Stimulated activated CD8-positive, alpha-beta memory T cell treated with anti-CD3 and anti-CD28 coated beads, Interleukin-15, amount 100 ng/mL, for 4 hours (primary cell): ENCODE results near the gene CA5A.
"Not testable (repeated sequence)": the region's sequence is repeated elsewhere in the genome, so short reads cannot be mapped to it uniquely, and the experiment has no call there.

ENCODE experiments used
- DNase-seq, 2 donors: peaks; one replicate each; pipeline ENCODE4 v3.0.0-alpha.2; 2020; ENCODE audit warnings: low read depth in 2 of 2

Gene CA5A

GRCh38 chr16:87896176-87896890, 40.0 kb downstream of the CA5A start:
- not testable (repeated sequence) for DNase-seq

GRCh38 chr16:87895641-87896141, 40.6 kb downstream of the CA5A start:
- peak; percentile 63 to 82 for DNase-seq

- not testable (repeated sequence) for DNase-seq
These were observed 42.3 kb downstream of the CA5A start for GRCh38 chr16:87894005-87894404.

- DNase-seq: no peak
These were observed 44.6 kb downstream of the CA5A start for GRCh38 chr16:87891764-87892163.

GRCh38 chr16:87889762-87890161, 46.6 kb downstream of the CA5A start:
- not testable (repeated sequence) for DNase-seq

GRCh38 chr16:87888346-87888745, 48.0 kb downstream of the CA5A start:
- not testable (repeated sequence) for DNase-seq

GRCh38 chr16:87887931-87888330, 48.4 kb downstream of the CA5A start:
- DNase-seq: not testable (repeated sequence)

GRCh38 chr16:87885371-87885967, 50.9 kb downstream of the CA5A start:
- not testable (repeated sequence) for DNase-seq

- DNase-seq: no peak
These were observed 53.8 kb downstream of the CA5A start for GRCh38 chr16:87882436-87883019.

GRCh38 chr16:87881324-87882200, 54.8 kb downstream of the CA5A start:
- DNase-seq: no peak

GRCh38 chr16:87880117-87880696, 56.1 kb downstream of the CA5A start:
- DNase-seq: no peak

GRCh38 chr16:87879411-87880013, 56.8 kb downstream of the CA5A start:
- not testable (repeated sequence) for DNase-seq

GRCh38 chr16:87878704-87879103, 57.6 kb downstream of the CA5A start:
- no peak for DNase-seq

- DNase-seq: no peak
These were observed 58.3 kb downstream of the CA5A start for GRCh38 chr16:87877942-87878507.

GRCh38 chr16:87874639-87875427, 61.5 kb downstream of the CA5A start:
- peak; percentile 68 to 82 for DNase-seq

GRCh38 chr16:87870418-87871291, 65.7 kb downstream of the CA5A start:
- not testable (repeated sequence) for DNase-seq

GRCh38 chr16:87869879-87870417, 66.4 kb downstream of the CA5A start:
- not testable (repeated sequence) for DNase-seq

- DNase-seq: peak; percentile 79 to 85
These were observed 67.1 kb downstream of the CA5A start, which contains the start of gene SLC7A5 for GRCh38 chr16:87869061-87869878. TSS of gene SLC7A5 (minus strand) at chr16:87869507. CDS start at chr16:87869422, 85 bp downstream.
